GM03348 (cell line): ENCODE measurements around the gene DCAF6.

Source experiments
- DNase-seq: peaks from one replicate; pipeline ENCODE4 v3.0.0; 2012; ENCODE audit warnings: low spot score

DCAF6 gene

GRCh38 chr1:168101336-168101735 lies 164.9 kb downstream of the DCAF6 start:
- DNase-seq: no peak

DNA sequence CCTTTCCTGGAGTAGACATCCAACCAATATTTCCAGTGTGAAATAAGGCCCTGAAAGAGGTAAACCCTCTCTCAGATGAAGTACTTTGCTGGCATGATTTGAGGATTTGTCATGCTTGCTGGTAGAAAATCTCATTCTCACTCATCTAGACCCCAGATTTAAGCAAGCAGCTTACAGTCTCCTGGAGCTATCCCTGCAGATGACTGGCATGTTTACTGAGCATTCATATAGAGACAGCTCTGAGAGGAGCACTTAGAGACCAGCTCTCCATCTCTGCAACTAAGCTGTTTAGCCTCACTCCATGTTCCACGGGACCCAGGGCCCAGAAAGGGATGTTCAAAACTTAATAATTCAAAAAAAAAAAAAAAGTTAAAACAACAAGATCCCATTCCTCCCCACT lies 166.0 kb downstream of the DCAF6 start:
- no peak for DNase-seq

DNA sequence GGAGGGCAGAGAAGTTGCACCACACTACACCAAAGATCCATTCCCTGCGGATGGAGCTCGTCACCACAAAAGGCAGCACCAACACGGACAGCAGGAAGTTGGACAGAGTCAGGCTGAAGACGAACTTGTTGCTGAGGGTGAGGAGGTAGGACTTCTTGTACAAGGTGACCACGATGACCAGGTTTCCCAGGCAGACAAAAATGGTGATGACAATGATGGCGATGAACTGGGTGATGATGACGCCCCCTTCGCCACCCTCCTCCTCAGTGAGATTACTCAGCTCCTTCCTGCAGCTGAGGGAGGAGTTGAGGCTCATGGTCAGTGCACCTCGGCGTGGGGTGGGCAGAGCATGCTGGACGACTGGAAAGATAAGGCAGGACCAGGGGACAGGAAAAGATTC lies 168.1 kb downstream of the DCAF6 start:
- DNase-seq: no peak

DNA sequence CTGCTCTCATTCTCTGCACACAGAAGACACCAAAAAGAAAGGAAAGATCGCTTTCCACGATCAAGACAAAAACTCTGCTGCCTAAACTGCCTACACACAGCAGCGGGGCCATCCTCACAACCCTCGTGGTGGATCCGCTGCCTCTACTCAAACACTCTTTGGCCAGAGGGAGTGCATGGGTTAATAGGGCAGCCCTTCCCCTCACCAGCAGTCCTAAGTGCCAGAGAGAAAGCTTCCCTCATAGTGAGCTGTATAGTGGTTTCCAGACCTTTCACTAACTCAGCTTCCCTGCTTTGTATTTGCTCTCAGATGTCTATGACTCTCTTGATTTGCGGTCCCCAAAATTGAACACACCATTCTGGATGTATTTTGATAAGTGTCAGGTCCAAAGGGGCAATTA lies 169.4 kb downstream of the DCAF6 start:
- DNase-seq: no peak

- no peak for DNase-seq
Measured at GRCh38 chr1:168106274-168106673, 169.8 kb downstream of the DCAF6 start.

- DNase-seq: no peak
Measured at GRCh38 chr1:168110896-168111545, 174.5 kb downstream of the DCAF6 start.

GRCh38 chr1:168112673-168113305 lies 176.3 kb downstream of the DCAF6 start:
- no peak for DNase-seq

- no peak for DNase-seq
Measured at GRCh38 chr1:168114845-168115244, 178.4 kb downstream of the DCAF6 start.

DNA sequence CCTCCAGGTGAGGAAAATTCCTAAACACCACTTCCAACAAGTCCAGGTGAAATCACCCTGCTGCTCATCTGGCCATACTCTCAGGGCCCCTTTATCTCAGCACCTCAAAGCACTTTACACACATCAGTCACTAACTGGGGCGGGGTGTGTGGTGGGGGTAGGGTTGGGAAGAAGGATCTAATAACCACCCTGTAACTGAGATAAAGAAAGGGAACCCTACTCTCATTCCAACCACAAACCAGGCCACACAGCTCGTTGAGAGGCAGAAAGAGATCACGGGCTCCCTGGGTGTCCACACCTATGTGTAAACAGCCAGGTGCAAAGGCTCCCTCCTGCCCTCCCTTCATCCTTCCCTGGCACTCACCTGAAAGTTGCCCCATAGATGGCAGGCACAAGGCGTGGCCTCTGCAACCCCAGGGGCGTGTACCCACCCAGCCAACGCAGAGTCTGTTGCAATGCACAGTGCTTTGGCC lies 179.9 kb downstream of the DCAF6 start:
- no peak for DNase-seq

DNA sequence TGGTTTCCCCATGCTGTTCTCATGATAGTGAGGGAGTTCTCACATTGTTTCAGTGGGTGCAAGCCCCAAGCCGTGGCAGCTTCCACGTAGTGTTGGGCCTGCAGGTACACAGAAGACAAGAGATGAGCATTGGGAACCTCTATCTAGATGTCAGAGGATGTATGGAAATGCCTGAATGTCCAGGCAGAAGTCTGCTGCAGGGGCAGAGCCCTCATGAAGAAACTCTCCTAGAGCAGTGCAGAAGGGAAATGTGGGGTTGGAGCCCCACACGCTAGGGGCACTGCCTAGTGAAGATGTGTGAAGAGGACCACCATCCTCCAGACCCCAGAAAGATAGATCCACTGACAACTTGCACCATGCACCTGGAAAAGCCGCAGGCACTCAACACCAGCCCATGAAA lies 183.3 kb downstream of the DCAF6 start:
- DNase-seq: no peak

DNA sequence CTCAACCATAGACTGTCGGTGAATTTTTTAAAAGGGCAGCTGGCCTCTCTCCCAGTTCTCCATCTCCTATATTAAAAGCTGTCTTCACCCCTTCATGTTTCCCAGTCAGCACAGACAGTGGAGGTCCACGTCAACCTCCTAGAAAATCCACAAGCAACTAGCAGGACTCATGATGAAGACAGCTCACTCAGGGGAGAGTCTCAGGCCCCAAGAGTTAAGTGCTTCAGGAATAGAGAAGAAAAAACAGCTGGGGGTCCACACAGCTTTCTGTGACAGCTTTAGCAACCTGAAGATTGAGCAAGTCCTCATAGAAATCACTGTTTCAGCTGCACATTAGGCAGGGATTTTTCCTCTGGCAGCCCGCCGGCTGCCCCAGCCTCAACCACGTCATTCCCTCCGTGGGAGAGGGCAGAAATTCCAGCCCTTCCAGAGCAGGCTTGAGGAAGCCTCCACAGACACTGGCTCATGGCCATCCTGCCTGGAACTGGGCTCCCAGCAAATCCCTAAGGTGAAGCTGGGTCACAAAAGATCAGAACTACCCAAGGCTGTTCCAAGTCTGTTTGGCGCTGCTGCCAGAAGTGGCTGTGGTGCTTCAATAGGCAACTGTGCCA lies 185.0 kb downstream of the DCAF6 start:
- peak; percentile 92 for DNase-seq

- DNase-seq: no peak
Measured at GRCh38 chr1:168125051-168125450, 188.6 kb downstream of the DCAF6 start.
